Measurements from ENCODE around the gene OR7G2. TPM values are rescaled to one million over a fixed set of nuclear protein-coding genes. Genes with fewer than 3 reads are reported as not detected.
A peak's percentile ranks its signal among the peaks of the same experiment; 100 is the strongest.

Gene OR7G2
- total RNA-seq, 1 experiment from 2014 or later: not detected

- H3K9me3 ChIP-seq (ENCODE audit: low read length): peaks cover 30% of the 10 kb centered on the region
- H3K27me3 ChIP-seq (ENCODE audit: low read length): no peaks in the 10 kb centered on the region
- H3K4me3 ChIP-seq (ENCODE audit: low read length): peak overlapping the region; percentile 88
- peaks cover 8% of the 10 kb centered on the region; the same call in 1 of the 2 replicates for H4K20me1 ChIP-seq (ENCODE audit: low read length)
- no peak for DNase-seq
- peak overlapping the region; percentile 96 for H2AFZ ChIP-seq (ENCODE audit: low read length)
- peak overlapping the region; percentile 86 for H3K4me2 ChIP-seq (ENCODE audit: low read length)
- no peaks in the 10 kb centered on the region for H3K9me2 ChIP-seq (replicated peaks; ENCODE audit: low read length)
- ChIA-PET POLR2A (ENCODE audit: unreplicated experiment) (no interaction called here), CTCF (no interaction called here)
- peaks cover 13% of the 10 kb centered on the region; the same call in 1 of the 2 replicates for H3K4me1 ChIP-seq (ENCODE audit: insufficient read depth, low read length)
- H3F3A ChIP-seq (ENCODE audit: low read length, unreplicated experiment): no peaks in the 10 kb centered on the region
- peak overlapping the region; percentile 95 for H3K9ac ChIP-seq (ENCODE audit: low read length)
- peaks cover 37% of the 10 kb centered on the region for H3K36me3 ChIP-seq (ENCODE audit: low read depth, low read length)
- no peak overlapping the region for H3K27ac ChIP-seq (ENCODE audit: low read length)
- H3K79me2 ChIP-seq (ENCODE audit: low read length): peaks cover 45% of the 10 kb centered on the region
- TF ChIP-seq CTCF (conservative IDR thresholded peaks at IDR 0.05; ENCODE audit: low read depth, low read length) (no peak), EZH2phosphoT487 (IDR thresholded peaks at IDR 0.05; ENCODE audit: borderline replicate concordance, low read length) (no peak), EZH2 (IDR thresholded peaks at IDR 0.05; ENCODE audit: low read length, unreplicated experiment) (no peak)
- BruUV-seq (replicated peaks): TSS peak; percentile 89
- ATAC-seq: no peak
- intact Hi-C loops (cut with micrococcal nuclease): loop anchor here (1.0 to 10.0 kb wide), 2 partner anchors 295 to 657 kb away; partner anchors contain the start of gene ZNF266
Observed at GRCh38 chr19:9139609-9140158, 32.4 kb upstream of the OR7G2 start.

DNA sequence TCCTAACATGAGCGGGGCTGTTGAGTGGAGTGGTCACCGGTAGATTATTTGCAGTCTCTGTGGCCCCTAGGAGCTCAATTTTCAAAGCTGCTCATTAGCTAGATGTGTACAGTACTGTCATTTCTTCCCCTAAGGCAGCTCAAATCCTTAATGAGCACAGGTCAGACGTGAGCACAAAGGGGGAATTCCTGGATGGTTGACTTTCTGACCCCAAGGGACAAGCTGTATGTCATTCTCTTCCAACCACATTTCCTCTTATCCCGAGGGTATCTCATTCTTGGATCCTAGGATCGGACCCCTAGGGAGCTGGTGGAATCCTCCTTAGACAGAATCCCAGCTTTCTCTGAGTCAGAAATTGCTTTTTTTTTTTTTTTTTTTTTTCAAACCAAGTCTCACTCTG, 25.1 kb upstream of the OR7G2 start:
- Histone ChIP-seq H3K4me1 (ENCODE audit: insufficient read depth, low read length) (peaks cover 17% of the 10 kb centered on the region), H3K4me2 (ENCODE audit: low read length) (no peak overlapping the region), H3K9me3 (ENCODE audit: low read length) (no peaks in the 10 kb centered on the region), H3K36me3 (ENCODE audit: low read depth, low read length) (no peaks in the 10 kb centered on the region), H3F3A (ENCODE audit: low read length, unreplicated experiment) (no peaks in the 10 kb centered on the region), H4K20me1 (ENCODE audit: low read length) (no peaks in the 10 kb centered on the region), H3K27ac (ENCODE audit: low read length) (no peak overlapping the region), H3K79me2 (ENCODE audit: low read length) (no peaks in the 10 kb centered on the region), H2AFZ (ENCODE audit: low read length) (no peak overlapping the region), H3K4me3 (ENCODE audit: low read length) (no peak overlapping the region), H3K27me3 (ENCODE audit: low read length) (no peaks in the 10 kb centered on the region), H3K9ac (ENCODE audit: low read length) (no peak overlapping the region), H3K9me2 (replicated peaks; ENCODE audit: low read length) (no peaks in the 10 kb centered on the region)
- DNase-seq: no peak
- ChIA-PET POLR2A (ENCODE audit: unreplicated experiment) (no interaction called here), CTCF (no interaction called here)
- intact Hi-C loops (cut with micrococcal nuclease): no loop called here
- BruUV-seq (replicated peaks): no TSS peak
- TF ChIP-seq EZH2phosphoT487 (IDR thresholded peaks at IDR 0.05; ENCODE audit: borderline replicate concordance, low read length): no peak
- TF ChIP-seq EZH2 (IDR thresholded peaks at IDR 0.05; ENCODE audit: low read length, unreplicated experiment): no peak
- no peak for TF ChIP-seq CTCF (conservative IDR thresholded peaks at IDR 0.05; ENCODE audit: low read depth, low read length)
- ATAC-seq: no peak

DNA sequence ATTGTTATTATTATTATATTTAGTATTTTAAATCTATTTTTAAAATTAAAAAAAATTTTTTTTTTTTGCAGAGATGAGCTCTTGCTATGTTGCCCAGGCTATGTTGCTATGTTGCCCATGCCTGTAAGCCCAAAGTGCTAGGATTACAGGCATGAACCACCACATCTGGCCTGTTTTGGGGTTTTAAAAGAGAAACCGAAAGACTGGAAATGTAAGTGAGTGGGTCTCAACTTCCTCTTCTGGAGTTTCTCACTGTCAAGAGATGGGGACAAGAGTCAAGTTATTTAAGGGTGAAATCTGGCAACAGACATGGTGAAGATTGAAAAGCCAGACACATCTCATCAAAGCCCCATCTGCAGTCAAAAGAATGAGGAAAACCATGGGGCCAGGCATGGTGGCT, 23.7 kb upstream of the OR7G2 start:
- H3K9me2 ChIP-seq (replicated peaks; ENCODE audit: low read length): no peaks in the 10 kb centered on the region
- ChIA-PET CTCF (no interaction called here), POLR2A (ENCODE audit: unreplicated experiment) (no interaction called here)
- no peak for TF ChIP-seq EZH2 (IDR thresholded peaks at IDR 0.05; ENCODE audit: low read length, unreplicated experiment)
- no peak for TF ChIP-seq CTCF (conservative IDR thresholded peaks at IDR 0.05; ENCODE audit: low read depth, low read length)
- no peak for TF ChIP-seq EZH2phosphoT487 (IDR thresholded peaks at IDR 0.05; ENCODE audit: borderline replicate concordance, low read length)
- no peak overlapping the region for H3K4me2 ChIP-seq (ENCODE audit: low read length)
- DNase-seq (no peak), ATAC-seq (no peak)
- H3K9me3 ChIP-seq (ENCODE audit: low read length): no peaks in the 10 kb centered on the region
- no TSS peak for BruUV-seq (replicated peaks)
- H3F3A ChIP-seq (ENCODE audit: low read length, unreplicated experiment): no peaks in the 10 kb centered on the region
- no peaks in the 10 kb centered on the region for H3K27me3 ChIP-seq (ENCODE audit: low read length)
- no peak overlapping the region for H3K4me3 ChIP-seq (ENCODE audit: low read length)
- no peak overlapping the region for H3K9ac ChIP-seq (ENCODE audit: low read length)
- no peak overlapping the region for H2AFZ ChIP-seq (ENCODE audit: low read length)
- H3K27ac ChIP-seq (ENCODE audit: low read length): no peak overlapping the region
- no peaks in the 10 kb centered on the region for H3K79me2 ChIP-seq (ENCODE audit: low read length)
- H4K20me1 ChIP-seq (ENCODE audit: low read length): no peaks in the 10 kb centered on the region
- no peaks in the 10 kb centered on the region for H3K36me3 ChIP-seq (ENCODE audit: low read depth, low read length)
- intact Hi-C loops (cut with micrococcal nuclease): no loop called here
- H3K4me1 ChIP-seq (ENCODE audit: insufficient read depth, low read length): peaks cover 19% of the 10 kb centered on the region
